Measurements from ENCODE around the gene SLCO4A1.

The SLCO4A1 gene

DNA sequence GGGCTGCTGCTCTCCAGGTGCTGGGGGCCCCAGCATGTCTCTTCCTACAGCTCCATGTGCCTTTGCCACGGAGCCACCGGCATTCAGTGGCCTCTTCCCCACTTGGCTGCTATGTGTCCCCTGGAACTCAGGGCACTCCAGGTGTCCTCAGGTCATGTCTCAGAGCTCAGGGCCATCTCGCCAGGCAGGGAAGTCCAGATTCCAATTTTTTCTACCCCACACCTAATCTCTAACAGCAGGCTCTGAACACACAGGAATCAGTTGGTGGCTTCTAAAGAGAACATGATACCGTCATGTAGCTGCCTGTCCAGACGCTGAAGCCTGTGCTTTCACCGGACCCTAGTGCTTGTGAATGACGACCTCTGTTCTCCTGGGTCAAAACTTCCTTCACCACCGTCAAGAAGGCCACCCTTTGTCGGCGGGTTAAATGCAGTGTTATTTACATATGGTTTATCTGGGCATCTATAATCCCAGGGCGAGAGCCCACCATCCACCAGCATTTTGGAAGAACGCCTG, 4.2 kb upstream of the SLCO4A1 start:
- DNase-seq = no peak

- DNase-seq = no peak
Observed at GRCh38 chr20:62638679-62639406, 3.5 kb upstream of the SLCO4A1 start.

- no peak for DNase-seq
Observed at GRCh38 chr20:62639765-62640164, 2.5 kb upstream of the SLCO4A1 start.

DNA sequence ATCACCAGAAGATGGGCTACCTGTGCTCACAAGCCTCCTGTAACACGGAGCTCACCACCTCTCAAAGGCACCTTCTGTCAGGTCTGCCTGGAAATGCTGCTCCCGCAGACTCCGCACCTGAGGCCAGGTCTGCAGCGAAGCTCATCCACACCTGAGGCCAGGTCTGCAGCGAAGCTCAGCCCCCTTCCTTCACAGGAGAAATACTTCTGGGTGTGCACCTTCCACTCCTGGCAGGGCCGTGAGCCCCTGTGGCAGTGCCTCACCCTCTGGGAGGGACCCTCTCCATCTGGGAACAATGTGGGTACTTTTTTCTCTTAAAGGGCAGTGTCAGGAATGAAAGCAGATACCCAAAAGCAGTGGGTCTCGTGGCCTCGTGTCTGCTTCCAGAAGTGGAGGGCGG, 1.4 kb upstream of the SLCO4A1 start:
- DNase-seq = no peak

DNA sequence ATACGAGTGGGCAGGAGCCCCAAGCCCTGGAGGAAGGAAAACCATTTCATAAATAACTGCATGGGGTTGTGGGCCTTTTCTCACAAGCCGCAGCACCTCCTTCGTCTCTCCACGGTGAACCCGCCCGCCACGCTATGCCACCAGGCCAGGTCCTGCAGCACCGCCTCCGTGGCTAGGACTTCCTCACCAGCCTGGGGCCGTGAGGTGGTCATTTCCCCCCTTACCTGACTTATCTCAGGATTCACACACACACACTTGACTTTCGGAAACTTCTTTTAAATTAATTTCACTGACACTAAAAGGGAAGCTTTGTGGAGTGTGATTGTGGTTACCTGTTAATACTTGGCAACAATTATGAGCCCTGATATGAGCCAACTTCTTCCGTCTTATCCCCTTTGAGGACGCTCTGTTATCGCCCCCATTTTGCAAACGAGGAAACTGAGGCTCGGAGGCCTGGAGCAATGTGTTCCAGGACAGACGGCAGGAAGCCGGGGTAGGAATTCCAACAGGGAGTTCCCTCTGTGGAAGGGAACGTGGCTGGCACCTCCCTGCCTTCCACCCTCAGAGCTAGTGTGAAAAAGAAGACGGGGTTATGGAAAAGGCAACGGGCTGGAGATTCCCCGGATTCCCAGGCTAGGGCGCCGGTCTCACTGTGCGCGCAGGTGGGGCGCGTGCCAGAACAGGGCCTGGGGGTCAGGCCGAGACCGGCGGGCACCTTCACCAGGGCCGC, 817 bp upstream of the SLCO4A1 start:
- DNase-seq = no peak

- peak in 3 of 4 experiments; percentile 26 to 54 (median 34) for DNase-seq
Observed at GRCh38 chr20:62642666-62643520, 590 bp downstream of the SLCO4A1 start.

GRCh38 chr20:62643521-62644043, 1.3 kb downstream of the SLCO4A1 start:
- no peak for DNase-seq

GRCh38 chr20:62644044-62644795, 1.9 kb downstream of the SLCO4A1 start:
- DNase-seq = no peak

DNA sequence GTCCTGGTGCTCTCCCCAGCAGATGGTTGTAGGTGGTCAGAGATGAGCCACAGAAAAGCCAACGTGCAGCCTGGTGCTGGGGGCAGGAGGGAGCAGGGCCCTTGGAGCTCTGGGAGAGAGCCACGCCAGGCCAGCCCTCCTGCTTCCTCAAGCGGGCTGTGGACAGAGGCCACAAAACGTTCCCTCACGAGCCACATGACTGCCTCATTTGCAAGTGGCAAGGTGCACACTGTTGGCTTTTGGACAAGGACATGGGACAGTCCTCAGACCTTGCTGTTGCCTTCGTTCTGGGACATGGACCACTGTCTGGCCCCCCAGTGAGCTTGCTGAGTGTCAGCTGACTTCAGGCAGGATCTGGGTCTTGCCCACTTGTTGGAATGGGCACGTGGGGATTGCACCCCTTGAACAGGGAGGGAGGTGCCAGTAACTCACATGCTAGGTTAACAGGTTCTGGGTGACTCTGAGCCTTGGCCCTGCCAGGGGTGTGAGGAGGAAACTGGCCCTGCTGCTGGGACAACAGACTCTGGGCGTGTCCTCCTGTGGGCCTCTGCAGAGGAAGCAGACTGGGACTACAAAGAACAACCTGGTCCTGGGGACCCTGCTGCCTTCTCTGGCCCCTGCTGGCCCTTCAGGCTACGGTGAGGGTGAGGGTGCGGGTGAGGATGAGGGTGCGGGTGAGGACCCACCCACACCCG, 2.6 kb downstream of the SLCO4A1 start:
- DNase-seq = no peak

- no peak for DNase-seq
Observed at GRCh38 chr20:62645613-62646012, 3.3 kb downstream of the SLCO4A1 start.

GRCh38 chr20:62646851-62647520, 4.7 kb downstream of the SLCO4A1 start:
- no peak for DNase-seq

DNA sequence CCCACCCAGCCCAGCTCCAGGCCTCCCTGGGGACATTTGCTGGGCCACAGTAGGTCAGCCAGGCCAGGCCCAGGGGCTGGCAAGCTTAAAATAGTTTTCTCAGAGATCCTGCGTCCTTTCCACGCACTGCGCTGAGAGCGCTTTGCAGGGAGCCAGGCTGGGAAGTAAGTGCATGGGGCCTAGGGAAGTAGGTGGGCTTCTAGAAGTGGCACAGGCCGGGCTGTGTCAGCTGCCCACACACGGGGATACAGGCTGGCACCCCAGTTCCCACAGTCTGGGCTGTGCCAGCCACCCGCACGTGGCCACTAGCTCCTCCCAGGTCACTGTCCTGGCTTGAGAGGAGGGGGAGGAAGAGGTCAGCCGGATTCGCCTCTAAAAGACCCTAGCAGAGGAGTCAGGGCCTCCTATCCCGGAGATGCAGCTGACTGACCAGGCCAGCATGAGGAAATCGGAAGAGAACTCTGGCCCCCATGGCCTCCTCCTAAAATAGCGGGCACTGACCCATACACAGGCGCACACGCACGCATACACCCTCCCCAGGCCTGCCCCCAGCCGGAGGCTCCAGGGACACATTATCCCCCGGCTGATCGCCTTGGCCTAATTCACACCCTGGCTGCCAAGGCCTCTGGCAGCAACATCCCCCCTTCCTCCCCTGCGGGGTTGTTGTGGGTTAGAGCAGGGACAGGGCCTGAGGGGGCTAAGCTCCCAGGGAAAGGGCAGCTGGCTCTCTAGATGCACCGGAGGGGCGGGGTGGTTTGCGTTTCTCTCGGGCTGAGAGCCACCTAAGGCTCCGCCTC, 5.4 kb downstream of the SLCO4A1 start:
- DNase-seq = no peak

DNA sequence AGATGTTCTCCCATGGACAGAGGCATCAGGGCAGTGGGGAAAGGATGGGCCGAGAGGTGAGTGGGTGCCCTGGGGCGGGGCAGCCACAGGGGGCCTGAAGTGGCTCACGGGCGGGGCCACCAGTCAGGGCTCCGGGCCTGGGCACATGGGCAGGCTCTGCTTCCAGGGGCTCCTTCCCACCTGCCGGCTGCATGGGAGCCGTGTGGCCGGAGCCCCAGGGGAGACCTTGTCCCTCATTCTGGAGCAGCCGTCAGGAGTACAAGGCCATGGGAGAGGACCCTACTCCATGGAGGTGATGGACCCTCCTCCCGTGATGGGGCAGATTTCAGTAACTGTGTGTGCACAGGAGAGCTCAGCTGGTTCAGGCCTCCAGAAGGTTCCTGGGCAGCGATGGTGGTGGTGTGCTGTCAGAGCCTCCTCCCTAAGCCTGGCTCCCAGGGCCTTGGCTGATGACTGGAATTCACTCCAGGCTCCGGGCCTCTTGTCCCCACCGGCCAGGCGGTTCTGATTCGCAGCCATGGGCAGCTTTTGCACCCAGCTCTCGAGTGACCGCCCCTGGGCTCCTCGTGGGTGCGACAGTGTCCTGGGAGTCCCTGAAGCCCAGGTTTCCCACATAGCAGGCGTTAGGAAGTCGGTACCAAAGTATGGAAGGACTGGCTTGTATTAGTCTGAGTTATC, 6.2 kb downstream of the SLCO4A1 start:
- DNase-seq = no peak

DNA sequence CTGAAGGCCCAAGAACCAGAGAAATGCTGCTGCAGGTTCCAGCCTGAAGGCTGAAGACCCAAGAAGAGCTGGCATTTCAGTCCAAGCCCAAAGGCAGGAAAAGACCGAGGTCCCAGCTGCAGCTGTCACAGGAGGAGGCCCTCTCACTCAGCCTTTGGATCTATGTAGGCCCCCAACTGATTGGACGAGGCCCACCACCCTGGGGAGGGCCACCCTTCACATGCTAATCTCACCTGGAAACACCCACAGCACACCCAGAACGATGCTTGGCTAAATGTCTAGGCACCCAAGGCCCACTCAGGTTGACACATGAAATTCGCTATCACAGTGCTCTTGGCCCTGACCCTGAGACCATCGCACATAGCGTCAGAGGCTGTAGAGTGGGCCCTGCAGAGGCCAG, 6.8 kb downstream of the SLCO4A1 start:
- DNase-seq = no peak

- no peak for DNase-seq
Observed at GRCh38 chr20:62650551-62651284, 8.4 kb downstream of the SLCO4A1 start.

DNA sequence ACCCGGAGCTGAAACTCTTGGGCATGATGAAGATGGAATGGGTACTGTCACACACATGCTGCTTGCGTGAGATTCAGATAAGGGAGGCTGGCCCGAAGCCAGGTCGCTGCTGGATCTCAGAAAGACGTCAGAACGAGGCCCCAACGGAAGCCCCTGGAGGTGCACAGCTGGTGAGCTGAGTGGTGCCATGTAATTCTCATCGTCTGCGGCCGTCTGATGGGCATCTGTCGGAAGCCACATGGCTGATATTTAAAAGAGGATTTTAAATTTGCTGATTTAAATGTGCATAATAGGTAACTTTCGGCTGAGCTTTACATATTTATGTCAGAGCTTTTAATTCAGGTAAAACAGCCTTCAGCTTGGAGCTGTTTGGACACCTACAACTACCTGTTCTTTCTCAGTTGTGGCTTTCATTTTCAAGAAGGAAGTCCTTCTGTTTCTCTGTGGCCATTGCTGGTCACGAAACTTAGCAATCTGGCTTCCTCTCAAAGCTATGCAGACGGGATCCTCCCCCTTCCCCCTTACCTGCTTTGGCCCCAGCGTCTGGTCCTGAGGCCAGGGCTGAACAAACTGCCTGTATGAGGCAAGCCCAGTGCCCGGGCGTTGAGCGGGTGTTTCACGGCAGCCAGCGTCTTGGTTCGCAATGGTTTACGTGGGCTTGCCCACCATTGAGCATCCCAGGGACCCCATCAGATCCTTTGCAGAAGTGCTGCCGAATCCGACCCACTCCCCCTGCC, 9.2 kb downstream of the SLCO4A1 start:
- peak; percentile 14 to 85 (median 55) for DNase-seq

- DNase-seq = peak in 2 of 4 experiments; percentile 42 to 54
Observed at GRCh38 chr20:62652041-62652893, 10.0 kb downstream of the SLCO4A1 start.
